AG08395 (cell line): ENCODE measurements around the gene CNGA1.
A peak's percentile ranks its signal among the peaks of the same experiment; 100 is the strongest.

ENCODE experiments used
- DNase-seq: peaks from one replicate; pipeline ENCODE4 v3.0.0; 2012; ENCODE audit warnings: mixed read lengths, low spot score

Gene CNGA1

DNA sequence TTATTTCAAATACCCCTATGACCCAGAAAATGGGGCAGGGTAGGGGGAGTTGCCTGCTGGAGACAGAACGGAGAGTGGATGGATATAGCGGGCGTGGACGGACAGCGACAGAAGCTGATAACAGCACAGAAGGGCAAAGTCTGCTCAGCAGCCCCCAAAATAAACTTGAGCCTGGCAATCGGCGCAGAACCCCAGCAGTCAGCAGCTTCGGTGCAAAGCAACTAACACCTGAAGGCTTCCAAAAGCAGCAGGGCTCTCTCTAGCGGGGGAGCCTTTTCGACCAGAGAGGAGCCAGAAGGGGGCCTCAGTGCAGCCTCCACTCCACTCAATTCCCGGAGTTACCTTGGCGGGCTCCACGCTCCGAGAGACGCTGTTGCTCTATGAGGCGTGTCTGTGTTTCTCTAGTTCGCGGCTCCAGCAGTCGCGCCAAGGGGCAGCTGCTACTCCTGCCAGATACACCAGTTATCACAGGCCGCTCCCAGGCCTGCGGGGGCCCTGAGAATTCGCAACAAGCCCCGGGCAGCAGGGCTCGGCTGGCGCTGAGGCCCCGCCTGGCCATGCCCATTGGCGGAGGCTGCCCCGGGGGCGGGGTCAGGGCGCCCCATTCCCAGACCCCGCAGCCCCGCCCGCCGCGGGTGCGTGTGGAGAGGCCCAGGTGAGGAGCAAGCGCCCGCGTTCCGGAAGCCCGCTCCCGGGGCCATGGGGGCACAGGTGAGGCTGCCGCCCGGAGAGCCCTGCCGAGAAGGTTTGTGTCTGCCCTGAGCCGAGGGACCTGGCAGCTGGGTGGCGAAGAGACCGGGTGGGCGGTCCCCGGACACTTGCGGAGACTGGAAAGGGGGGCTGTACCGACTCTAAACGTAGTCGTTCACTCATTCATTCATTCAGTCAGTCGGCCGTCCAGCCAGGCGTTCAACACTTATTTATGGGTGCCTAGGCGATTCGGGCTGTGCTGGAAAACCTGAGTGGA, at the start of gene CNGA1, which contains the start of gene NIPAL1:
Gene CNGA1, minus strand, starts transcription at position 541 of the 967 bp plus-strand sequence. CDS start 63,992 bp downstream, outside the sequence.
Gene NIPAL1, plus strand, starts transcription at position 632 of the 967 bp plus-strand sequence. Its CDS starts 68 bp downstream, at position 700.
- DNase-seq: peak; percentile 74

DNA sequence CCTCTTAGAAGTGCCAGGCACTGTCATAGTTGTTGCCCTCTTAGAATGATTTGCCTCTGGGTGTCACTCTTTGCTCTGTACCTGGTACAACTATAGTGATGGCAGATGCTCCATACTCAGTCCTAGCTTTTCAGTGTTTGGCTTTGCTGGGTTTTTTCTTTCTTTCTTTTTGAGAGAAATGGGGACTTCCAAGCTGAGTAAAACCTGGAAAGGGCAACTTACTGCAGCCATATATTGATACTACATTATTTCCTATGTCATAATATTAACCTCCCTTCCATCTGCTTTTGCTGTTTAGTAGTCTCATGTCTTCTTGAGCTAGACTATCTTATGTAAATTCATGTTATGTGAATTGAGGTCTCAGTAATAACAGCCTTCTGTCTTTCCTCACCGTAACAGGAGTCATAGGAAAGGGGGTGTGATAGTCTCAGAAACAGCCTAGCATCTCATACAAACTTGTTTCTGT, 49.1 kb upstream of the CNGA1 start:
- DNase-seq: no peak

DNA sequence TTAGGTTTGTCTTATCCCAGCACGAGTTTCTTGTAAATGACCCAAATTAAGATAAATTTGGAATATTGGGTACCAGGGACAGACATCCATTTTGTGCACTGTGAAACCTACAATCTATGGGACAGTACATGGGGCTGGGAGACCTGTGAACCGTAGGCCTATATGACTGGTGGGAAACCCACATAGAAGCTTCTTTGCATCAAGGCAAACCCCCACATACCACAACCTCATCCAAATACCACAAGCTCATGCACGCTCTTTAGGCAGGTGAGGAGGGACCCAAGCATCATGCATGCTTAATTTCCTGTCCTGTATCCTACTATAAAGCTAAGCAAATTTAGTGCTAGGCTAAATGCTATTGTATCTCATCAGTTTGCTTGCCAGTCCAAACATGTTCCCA, 47.9 kb upstream of the CNGA1 start:
- DNase-seq: no peak

GRCh38 chr4:48058617-48059530, 42.4 kb upstream of the CNGA1 start:
- DNase-seq: no peak

DNA sequence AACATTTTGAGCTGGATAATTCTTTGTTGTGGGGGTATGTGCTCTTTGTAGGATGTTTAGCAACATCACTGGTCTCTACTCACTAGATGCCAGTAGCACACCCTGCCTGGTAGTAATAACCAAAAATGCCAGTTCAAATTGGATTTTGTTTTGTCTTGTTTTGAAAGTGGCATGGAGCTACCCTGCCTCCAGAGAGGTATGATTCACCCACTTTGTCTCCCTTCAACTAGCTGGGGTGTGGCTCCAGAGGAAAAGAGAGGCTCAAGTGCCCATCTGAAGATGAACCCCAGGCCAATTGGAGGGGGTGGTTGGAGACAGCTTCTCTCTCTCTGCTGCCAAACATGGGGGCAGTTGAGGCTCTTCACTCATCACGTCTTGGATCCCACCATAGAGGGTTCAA, 34.6 kb upstream of the CNGA1 start:
- no peak for DNase-seq

GRCh38 chr4:48049483-48049882, 33.0 kb upstream of the CNGA1 start:
- no peak for DNase-seq

GRCh38 chr4:48047896-48048295, 31.4 kb upstream of the CNGA1 start:
- DNase-seq: no peak

DNA sequence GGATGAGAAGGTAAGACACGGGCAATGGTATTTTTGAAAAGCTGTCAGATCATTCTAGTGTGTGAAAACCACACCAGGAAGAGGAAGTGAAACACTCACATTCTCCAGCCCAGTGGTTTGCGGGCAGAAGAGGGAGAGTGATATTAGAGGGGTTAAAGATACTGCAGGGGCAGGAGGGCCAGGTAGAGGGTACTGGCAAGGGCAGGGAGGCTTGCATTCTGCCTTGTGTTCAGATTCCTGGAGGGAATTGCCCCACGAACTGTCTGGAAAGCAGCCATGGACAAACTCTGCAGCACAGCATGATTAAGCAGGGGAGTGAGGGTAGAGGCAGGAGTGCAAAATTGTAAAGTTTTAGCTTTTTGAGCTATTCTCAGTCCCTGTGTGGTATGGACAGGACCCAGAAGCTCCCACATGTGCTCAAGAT, 31.0 kb upstream of the CNGA1 start:
- DNase-seq: no peak

GRCh38 chr4:48046059-48046458, 29.6 kb upstream of the CNGA1 start:
- DNase-seq: no peak

- DNase-seq: no peak
Measured at GRCh38 chr4:48044298-48044697, 27.8 kb upstream of the CNGA1 start.

DNA sequence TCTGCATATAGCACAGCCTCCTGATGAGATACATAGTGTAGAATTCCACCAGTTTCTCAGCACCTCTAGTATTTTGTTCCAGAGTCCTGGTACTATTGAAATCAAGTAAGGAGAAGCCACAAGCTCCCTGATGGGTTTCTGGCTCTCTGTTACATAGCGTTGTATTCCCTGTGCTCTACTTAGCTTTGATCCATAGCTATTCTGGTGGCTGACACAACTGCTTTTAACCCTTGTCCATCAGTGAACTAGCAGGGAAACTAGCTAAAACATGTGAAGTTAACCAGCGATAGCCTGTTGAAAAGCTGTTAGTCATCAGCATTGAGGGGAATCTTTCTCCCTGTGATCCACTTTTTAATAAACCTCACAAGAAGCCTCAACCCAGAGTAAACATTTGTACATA, 27.0 kb upstream of the CNGA1 start:
- no peak for DNase-seq

- DNase-seq: no peak
Measured at GRCh38 chr4:48042979-48043461, 26.5 kb upstream of the CNGA1 start.

DNA sequence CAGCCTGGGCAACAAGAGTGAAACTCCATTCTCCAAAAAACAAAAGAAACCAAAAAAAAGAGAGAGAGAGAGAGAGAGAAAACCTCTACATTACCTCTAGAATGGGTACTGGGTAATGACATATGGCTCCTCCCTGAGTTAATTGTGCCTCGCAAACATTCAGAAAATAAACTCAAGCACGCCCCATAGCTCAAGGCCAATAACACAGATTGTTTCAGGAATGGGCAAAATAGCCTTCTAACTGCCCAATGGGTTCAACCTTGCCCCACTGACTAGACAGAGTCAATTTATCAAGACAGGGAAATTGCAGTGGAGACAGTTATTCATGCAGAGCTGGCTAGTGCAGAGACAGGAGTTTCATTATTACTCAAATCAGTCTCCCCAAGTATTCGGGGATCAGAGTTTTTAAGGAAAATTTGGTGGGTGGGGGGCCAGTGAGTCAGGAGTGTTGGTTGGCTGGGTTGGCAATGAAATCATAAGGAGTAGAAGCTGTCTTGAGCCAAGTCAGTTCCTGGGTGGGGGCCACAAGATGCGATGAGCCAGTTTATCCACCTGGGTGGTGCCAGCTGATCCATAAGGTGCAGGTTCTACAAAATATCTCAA, 25.2 kb upstream of the CNGA1 start:
- no peak for DNase-seq

- no peak for DNase-seq
Measured at GRCh38 chr4:48039561-48039960, 23.1 kb upstream of the CNGA1 start.

- no peak for DNase-seq
Measured at GRCh38 chr4:48038666-48039065, 22.2 kb upstream of the CNGA1 start.

- no peak for DNase-seq
Measured at GRCh38 chr4:48037117-48037462, 20.6 kb upstream of the CNGA1 start.

GRCh38 chr4:48035952-48036351, 19.5 kb upstream of the CNGA1 start:
- DNase-seq: no peak

- peak; percentile 15 for DNase-seq
Measured at GRCh38 chr4:48033825-48034413, 17.4 kb upstream of the CNGA1 start.

GRCh38 chr4:48033412-48033811, 16.9 kb upstream of the CNGA1 start:
- no peak for DNase-seq

- no peak for DNase-seq
Measured at GRCh38 chr4:48032721-48033120, 16.2 kb upstream of the CNGA1 start.

GRCh38 chr4:48031802-48032525, 15.5 kb upstream of the CNGA1 start:
- no peak for DNase-seq
